CD4-positive, alpha-beta T cell treated with Interferon alpha-2 for 1 hour (primary cell): ENCODE data around the gene NFKBIB.

Experiments
- DNase-seq, 2 donors: peaks; one replicate each; pipeline ENCODE4 v3.0.0-alpha.2; 2020 to 2022

Gene NFKBIB

GRCh38 chr19:38907670-38908069 lies 7.9 kb downstream of the NFKBIB start:
- no peak for DNase-seq

- no peak for DNase-seq
Measured at GRCh38 chr19:38908911-38909310, 9.1 kb downstream of the NFKBIB start.

GRCh38 chr19:38910488-38910887 lies 10.7 kb downstream of the NFKBIB start:
- no peak for DNase-seq

GRCh38 chr19:38911388-38912001 lies 11.7 kb downstream of the NFKBIB start:
- no peak for DNase-seq

GRCh38 chr19:38912600-38913514 lies 13.1 kb downstream of the NFKBIB start:
- DNase-seq, result no peak

- DNase-seq, result no peak
Measured at GRCh38 chr19:38913958-38914357, 14.2 kb downstream of the NFKBIB start.

GRCh38 chr19:38915329-38916321 lies 15.9 kb downstream of the NFKBIB start:
- no peak for DNase-seq

- no peak for DNase-seq
Measured at GRCh38 chr19:38917516-38917915, 17.7 kb downstream of the NFKBIB start.

- no peak for DNase-seq
Measured at GRCh38 chr19:38917921-38918491, 18.2 kb downstream of the NFKBIB start.

- no peak for DNase-seq
Measured at GRCh38 chr19:38918526-38918925, 18.8 kb downstream of the NFKBIB start.

GRCh38 chr19:38919837-38920601 lies 20.2 kb downstream of the NFKBIB start:
- no peak for DNase-seq

GRCh38 chr19:38920602-38921419 lies 21.0 kb downstream of the NFKBIB start:
- DNase-seq, result no peak

GRCh38 chr19:38921420-38922274 lies 21.9 kb downstream of the NFKBIB start:
- no peak for DNase-seq

GRCh38 chr19:38922482-38922881 lies 22.7 kb downstream of the NFKBIB start:
- no peak for DNase-seq

- peak; percentile 52 to 63 for DNase-seq
Measured at GRCh38 chr19:38924388-38924787, 24.6 kb downstream of the NFKBIB start.

GRCh38 chr19:38928391-38929001 lies 28.7 kb downstream of the NFKBIB start:
- DNase-seq, result peak in 1 of 2 donors; percentile 49

GRCh38 chr19:38929929-38930775 lies 30.4 kb downstream of the NFKBIB start, which contains the start of gene SARS2:
TSS of gene SARS2 (minus strand) at chr19:38930763. CDS start at chr19:38930736, 27 bp downstream.
- DNase-seq, result peak; percentile 94
